Neural progenitor cell (in vitro differentiated cells): ENCODE results near the gene IGSF22.

Experiments used
- CTCF ChIP-seq: fragments of 200-600 bp; sonication (generic); IDR thresholded peaks from 2 replicates; pipeline ENCODE4 v1.5.1; 2017; ENCODE audit warnings: antibody characterized with exemption, mild to moderate bottlenecking
- EZH2 ChIP-seq: fragments of 200-600 bp; sonication (generic); IDR thresholded peaks from 2 replicates; pipeline ENCODE4 v1.6.1; 2017; ENCODE audit warnings: antibody characterized with exemption, mild to moderate bottlenecking, moderate library complexity
- EZH2phosphoT487 ChIP-seq: fragments of 200-600 bp; sonication (generic); IDR thresholded peaks from 2 replicates; pipeline ENCODE4 v1.6.1; 2017; ENCODE audit warnings: antibody characterized with exemption

- TF ChIP-seq CTCF (no peak), EZH2 (no peak), EZH2phosphoT487 (no peak)
Observed at GRCh38 chr11:18671246-18671645, 54.7 kb downstream of the IGSF22 start.
